SK-N-SH treated with all-trans-retinoic acid at 6 μM for 48 hours (cell line): ENCODE results near the gene N4BP2L1.

Experiments used
- BACH2 ChIP-seq: fragments of 250-450 bp; sonication (Bioruptor Pico); IDR thresholded peaks from 2 replicates; pipeline ENCODE4 v1.9.0; 2021; ENCODE audit warnings: mild to moderate bottlenecking, borderline replicate concordance
- CSDC2 ChIP-seq: fragments of 250-450 bp; sonication (Bioruptor Pico); IDR thresholded peaks from 2 replicates; pipeline ENCODE4 v1.5.0; 2020; ENCODE audit warnings: mild to moderate bottlenecking, moderate library complexity
- ESRRG ChIP-seq: fragments of 250-450 bp; sonication (Bioruptor Pico); IDR thresholded peaks from 2 replicates; pipeline ENCODE4 v1.6.1; 2021; ENCODE audit warnings: mild to moderate bottlenecking
- GLIS3 ChIP-seq: fragments of 250-450 bp; sonication (Bioruptor Pico); IDR thresholded peaks from 2 replicates; pipeline ENCODE4 v1.5.0; 2020; ENCODE audit warnings: mild to moderate bottlenecking, moderate library complexity
- PATZ1 ChIP-seq: fragments of 250-450 bp; sonication (Bioruptor Pico); IDR thresholded peaks from 2 replicates; pipeline ENCODE4 v1.8.0; 2020; ENCODE audit warnings: mild to moderate bottlenecking, moderate library complexity, borderline replicate concordance
- PPARA ChIP-seq: fragments of 250-450 bp; sonication (Bioruptor Pico); IDR thresholded peaks from 2 replicates; pipeline ENCODE4 v1.5.0; 2020; ENCODE audit warnings: mild to moderate bottlenecking, borderline replicate concordance
- TOX ChIP-seq: fragments of 250-450 bp; sonication (Bioruptor Pico); IDR thresholded peaks from 2 replicates; pipeline ENCODE4 v1.8.0; 2021; ENCODE audit warnings: mild to moderate bottlenecking, moderate library complexity, borderline replicate concordance
- ZC3H10 ChIP-seq: fragments of 250-450 bp; sonication (Bioruptor Pico); IDR thresholded peaks from 2 replicates; pipeline ENCODE4 v1.5.1; 2021; ENCODE audit warnings: mild to moderate bottlenecking, moderate library complexity
- ZFP3 ChIP-seq: fragments of 250-450 bp; sonication (Bioruptor Pico); IDR thresholded peaks from 2 replicates; pipeline ENCODE4 v1.5.0; 2020; ENCODE audit warnings: mild to moderate bottlenecking, moderate library complexity
- ZFP30 ChIP-seq: fragments of 450-650 bp; formaldehyde crosslinking; IDR thresholded peaks from 2 replicates; pipeline ENCODE4 v1.5.0; 2022; ENCODE audit warnings: mild to moderate bottlenecking, moderate library complexity
- ZNF565 ChIP-seq: fragments of 450-650 bp; formaldehyde crosslinking; conservative IDR thresholded peaks from 2 replicates; pipeline ENCODE4 v1.5.0; 2020; ENCODE audit warnings: low read depth, mild to moderate bottlenecking, moderate library complexity
- TF ChIP-seq, protein P1 (sequence below): fragments of 250-450 bp; sonication (Bioruptor Pico); IDR thresholded peaks from 2 replicates; pipeline ENCODE4 v1.5.1; 2021; ENCODE audit warnings: mild to moderate bottlenecking, moderate library complexity
- TF ChIP-seq, protein P2 (sequence below): fragments of 250-450 bp; sonication (Bioruptor Pico); IDR thresholded peaks from 2 replicates; pipeline ENCODE4 v1.5.0; 2020; ENCODE audit warnings: mild to moderate bottlenecking, moderate library complexity
- TF ChIP-seq, protein P3 (sequence below): fragments of 250-450 bp; sonication (Bioruptor Pico); IDR thresholded peaks from 2 replicates; pipeline ENCODE4 v1.5.1; 2020; ENCODE audit warnings: low read depth, mild to moderate bottlenecking, moderate library complexity

DNA sequence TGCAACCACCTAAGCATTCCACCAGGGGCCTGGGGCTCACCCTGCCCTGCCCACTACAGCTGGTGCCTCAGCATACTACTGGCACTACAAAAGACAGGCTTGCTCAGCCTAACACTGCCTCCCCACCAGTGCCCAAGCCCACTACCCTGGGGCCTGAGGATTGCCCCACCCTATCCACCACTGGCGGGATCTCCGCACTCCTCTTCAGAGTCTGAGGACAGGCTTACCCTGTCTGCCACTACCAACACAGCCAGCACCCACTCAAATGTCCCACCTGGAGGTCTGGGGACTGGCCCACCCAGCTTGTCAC is 27.6 kb upstream of the N4BP2L1 start:
- TF ChIP-seq ZNF565 (CRISPR knock-in tag) (no peak), BACH2 (CRISPR knock-in tag) (no peak), ZFP3 (CRISPR knock-in tag) (no peak), CSDC2 (CRISPR knock-in tag) (no peak), GLIS3 (CRISPR knock-in tag) (no peak), PATZ1 (CRISPR knock-in tag) (no peak), TOX (CRISPR knock-in tag) (no peak), ZFP30 (CRISPR knock-in tag) (no peak), PPARA (CRISPR knock-in tag) (no peak), ESRRG (CRISPR knock-in tag) (no peak), ZC3H10 (CRISPR knock-in tag) (no peak)
- TF ChIP-seq, protein P1, sequence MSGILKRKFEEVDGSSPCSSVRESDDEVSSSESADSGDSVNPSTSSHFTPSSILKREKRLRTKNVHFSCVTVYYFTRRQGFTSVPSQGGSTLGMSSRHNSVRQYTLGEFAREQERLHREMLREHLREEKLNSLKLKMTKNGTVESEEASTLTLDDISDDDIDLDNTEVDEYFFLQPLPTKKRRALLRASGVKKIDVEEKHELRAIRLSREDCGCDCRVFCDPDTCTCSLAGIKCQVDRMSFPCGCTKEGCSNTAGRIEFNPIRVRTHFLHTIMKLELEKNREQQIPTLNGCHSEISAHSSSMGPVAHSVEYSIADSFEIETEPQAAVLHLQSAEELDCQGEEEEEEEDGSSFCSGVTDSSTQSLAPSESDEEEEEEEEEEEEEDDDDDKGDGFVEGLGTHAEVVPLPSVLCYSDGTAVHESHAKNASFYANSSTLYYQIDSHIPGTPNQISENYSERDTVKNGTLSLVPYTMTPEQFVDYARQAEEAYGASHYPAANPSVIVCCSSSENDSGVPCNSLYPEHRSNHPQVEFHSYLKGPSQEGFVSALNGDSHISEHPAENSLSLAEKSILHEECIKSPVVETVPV (CRISPR knock-in tag), result no peak
- TF ChIP-seq, protein P2, sequence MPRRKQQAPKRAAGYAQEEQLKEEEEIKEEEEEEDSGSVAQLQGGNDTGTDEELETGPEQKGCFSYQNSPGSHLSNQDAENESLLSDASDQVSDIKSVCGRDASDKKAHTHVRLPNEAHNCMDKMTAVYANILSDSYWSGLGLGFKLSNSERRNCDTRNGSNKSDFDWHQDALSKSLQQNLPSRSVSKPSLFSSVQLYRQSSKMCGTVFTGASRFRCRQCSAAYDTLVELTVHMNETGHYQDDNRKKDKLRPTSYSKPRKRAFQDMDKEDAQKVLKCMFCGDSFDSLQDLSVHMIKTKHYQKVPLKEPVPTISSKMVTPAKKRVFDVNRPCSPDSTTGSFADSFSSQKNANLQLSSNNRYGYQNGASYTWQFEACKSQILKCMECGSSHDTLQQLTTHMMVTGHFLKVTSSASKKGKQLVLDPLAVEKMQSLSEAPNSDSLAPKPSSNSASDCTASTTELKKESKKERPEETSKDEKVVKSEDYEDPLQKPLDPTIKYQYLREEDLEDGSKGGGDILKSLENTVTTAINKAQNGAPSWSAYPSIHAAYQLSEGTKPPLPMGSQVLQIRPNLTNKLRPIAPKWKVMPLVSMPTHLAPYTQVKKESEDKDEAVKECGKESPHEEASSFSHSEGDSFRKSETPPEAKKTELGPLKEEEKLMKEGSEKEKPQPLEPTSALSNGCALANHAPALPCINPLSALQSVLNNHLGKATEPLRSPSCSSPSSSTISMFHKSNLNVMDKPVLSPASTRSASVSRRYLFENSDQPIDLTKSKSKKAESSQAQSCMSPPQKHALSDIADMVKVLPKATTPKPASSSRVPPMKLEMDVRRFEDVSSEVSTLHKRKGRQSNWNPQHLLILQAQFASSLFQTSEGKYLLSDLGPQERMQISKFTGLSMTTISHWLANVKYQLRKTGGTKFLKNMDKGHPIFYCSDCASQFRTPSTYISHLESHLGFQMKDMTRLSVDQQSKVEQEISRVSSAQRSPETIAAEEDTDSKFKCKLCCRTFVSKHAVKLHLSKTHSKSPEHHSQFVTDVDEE, result no peak
- TF ChIP-seq, protein P3, sequence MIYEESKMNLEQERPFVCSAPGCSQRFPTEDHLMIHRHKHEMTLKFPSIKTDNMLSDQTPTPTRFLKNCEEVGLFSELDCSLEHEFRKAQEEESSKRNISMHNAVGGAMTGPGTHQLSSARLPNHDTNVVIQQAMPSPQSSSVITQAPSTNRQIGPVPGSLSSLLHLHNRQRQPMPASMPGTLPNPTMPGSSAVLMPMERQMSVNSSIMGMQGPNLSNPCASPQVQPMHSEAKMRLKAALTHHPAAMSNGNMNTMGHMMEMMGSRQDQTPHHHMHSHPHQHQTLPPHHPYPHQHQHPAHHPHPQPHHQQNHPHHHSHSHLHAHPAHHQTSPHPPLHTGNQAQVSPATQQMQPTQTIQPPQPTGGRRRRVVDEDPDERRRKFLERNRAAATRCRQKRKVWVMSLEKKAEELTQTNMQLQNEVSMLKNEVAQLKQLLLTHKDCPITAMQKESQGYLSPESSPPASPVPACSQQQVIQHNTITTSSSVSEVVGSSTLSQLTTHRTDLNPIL (CRISPR knock-in tag), result no peak
